KMS-11 (cell line): ENCODE data around the gene SLC13A3.

Experiments
- H2AFZ ChIP-seq: fragments of 200-600 bp; sonication (generic); 2 replicates; pipeline ENCODE4 v1.6.1; 2016; ENCODE audit warnings: antibody characterized with exemption, mixed run types, low read depth
- H3K27ac ChIP-seq: fragments of 200-600 bp; sonication (generic); 2 replicates; pipeline ENCODE4 v1.6.1; 2016; ENCODE audit warnings: mild to moderate bottlenecking, mixed run types
- H3K27me3 ChIP-seq: fragments of 200-600 bp; sonication (generic); 2 replicates; pipeline ENCODE4 v1.6.1; 2017; ENCODE audit warnings: mild to moderate bottlenecking, low read depth, mixed run types, moderate library complexity; ENCODE audit not compliant: insufficient read depth
- H3K36me3 ChIP-seq: fragments of 200-600 bp; sonication (generic); 2 replicates; pipeline ENCODE4 v1.6.1; 2017; ENCODE audit warnings: mild to moderate bottlenecking, mixed run types; ENCODE audit not compliant: insufficient read depth
- H3K4me1 ChIP-seq: fragments of 200-600 bp; sonication (generic); 2 replicates; pipeline ENCODE4 v1.6.1; 2016; ENCODE audit warnings: mild to moderate bottlenecking, low read depth, mixed run types; ENCODE audit not compliant: poor library complexity, severe bottlenecking
- H3K4me2 ChIP-seq: fragments of 200-600 bp; sonication (generic); 2 replicates; pipeline ENCODE4 v1.7.0; 2016; ENCODE audit warnings: mild to moderate bottlenecking, mixed run types
- H3K4me3 ChIP-seq: fragments of 200-600 bp; sonication (generic); IDR thresholded peaks from 2 replicates; pipeline ENCODE4 v1.6.1; 2017; ENCODE audit warnings: low read depth, low read length, mixed read lengths; ENCODE audit not compliant: insufficient read depth
- H3K79me2 ChIP-seq: fragments of 200-600 bp; sonication (generic); 2 replicates; pipeline ENCODE4 v1.6.1; 2016; ENCODE audit warnings: low read depth, mixed run types; ENCODE audit not compliant: insufficient read depth
- H3K9ac ChIP-seq: fragments of 200-600 bp; sonication (generic); 2 replicates; pipeline ENCODE4 v1.6.1; 2016; ENCODE audit warnings: mild to moderate bottlenecking, mixed run types
- H4K20me1 ChIP-seq: fragments of 200-600 bp; sonication (generic); 2 replicates; pipeline ENCODE4 v1.6.1; 2016; ENCODE audit warnings: mild to moderate bottlenecking, mixed run types; ENCODE audit not compliant: insufficient read depth
- TF ChIP-seq, protein P1 (sequence below): fragments of 200-600 bp; sonication (generic); conservative IDR thresholded peaks from 2 replicates; pipeline ENCODE4 v1.6.1; 2017; ENCODE audit warnings: low read depth, mild to moderate bottlenecking, antibody characterized with exemption, low read length, moderate library complexity, mixed read lengths

SLC13A3 gene

DNA sequence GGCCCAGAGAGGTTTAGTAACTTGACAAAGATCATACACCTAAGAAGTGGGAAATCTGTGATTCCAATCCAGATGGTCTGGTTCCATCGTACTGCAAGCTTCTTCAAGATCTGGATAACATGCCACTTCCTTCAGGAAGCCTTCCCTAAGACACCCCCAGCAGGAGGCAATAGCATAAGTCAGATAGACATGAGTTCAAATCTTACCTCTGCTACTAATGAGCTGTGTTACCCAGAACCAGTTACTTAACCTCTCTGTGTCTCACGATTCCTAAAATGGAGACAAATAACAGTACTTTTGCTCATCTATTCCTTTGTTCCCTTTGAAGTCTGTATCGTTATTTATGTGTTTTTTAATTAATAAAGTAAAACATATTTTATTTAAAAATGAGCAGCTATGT, 78.5 kb downstream of the SLC13A3 start:
- Histone ChIP-seq H3K4me3 (no peak overlapping the region), H3K79me2 (no peaks in the 10 kb centered on the region), H3K4me2 (no peak overlapping the region), H3K36me3 (no peaks in the 10 kb centered on the region), H3K27ac (no peak overlapping the region), H4K20me1 (no peaks in the 10 kb centered on the region), H3K27me3 (no peaks in the 10 kb centered on the region), H3K9ac (no peak overlapping the region), H3K4me1 (no peaks in the 10 kb centered on the region), H2AFZ (no peak overlapping the region)
- TF ChIP-seq, protein P1, sequence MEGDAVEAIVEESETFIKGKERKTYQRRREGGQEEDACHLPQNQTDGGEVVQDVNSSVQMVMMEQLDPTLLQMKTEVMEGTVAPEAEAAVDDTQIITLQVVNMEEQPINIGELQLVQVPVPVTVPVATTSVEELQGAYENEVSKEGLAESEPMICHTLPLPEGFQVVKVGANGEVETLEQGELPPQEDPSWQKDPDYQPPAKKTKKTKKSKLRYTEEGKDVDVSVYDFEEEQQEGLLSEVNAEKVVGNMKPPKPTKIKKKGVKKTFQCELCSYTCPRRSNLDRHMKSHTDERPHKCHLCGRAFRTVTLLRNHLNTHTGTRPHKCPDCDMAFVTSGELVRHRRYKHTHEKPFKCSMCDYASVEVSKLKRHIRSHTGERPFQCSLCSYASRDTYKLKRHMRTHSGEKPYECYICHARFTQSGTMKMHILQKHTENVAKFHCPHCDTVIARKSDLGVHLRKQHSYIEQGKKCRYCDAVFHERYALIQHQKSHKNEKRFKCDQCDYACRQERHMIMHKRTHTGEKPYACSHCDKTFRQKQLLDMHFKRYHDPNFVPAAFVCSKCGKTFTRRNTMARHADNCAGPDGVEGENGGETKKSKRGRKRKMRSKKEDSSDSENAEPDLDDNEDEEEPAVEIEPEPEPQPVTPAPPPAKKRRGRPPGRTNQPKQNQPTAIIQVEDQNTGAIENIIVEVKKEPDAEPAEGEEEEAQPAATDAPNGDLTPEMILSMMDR = no peak

DNA sequence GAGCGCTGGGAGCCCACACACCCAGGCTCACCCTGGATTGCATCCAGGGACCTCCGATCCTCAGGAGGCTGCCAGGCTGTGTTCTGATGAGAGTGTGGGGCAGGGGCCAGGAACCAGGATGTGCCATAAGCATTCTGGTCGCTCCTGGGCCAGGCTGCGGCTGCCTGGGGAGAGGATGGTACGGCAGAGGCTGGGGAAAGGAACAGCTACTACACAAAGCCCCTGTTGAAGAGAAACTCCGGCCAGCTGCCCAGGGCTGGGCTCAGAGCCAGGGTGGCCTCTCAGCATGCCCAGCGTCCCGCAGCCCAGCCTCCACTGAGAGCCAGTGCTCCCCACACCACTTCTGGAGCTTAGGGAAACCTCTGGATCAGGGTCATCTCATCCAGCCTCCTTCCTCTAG, 79.1 kb downstream of the SLC13A3 start:
- H3K27me3 ChIP-seq = no peaks in the 10 kb centered on the region
- no peaks in the 10 kb centered on the region for H3K36me3 ChIP-seq
- no peak overlapping the region for H3K27ac ChIP-seq
- H2AFZ ChIP-seq = no peak overlapping the region
- no peak overlapping the region for H3K4me2 ChIP-seq
- TF ChIP-seq, protein P1 = no peak
- no peaks in the 10 kb centered on the region for H3K4me1 ChIP-seq
- no peak overlapping the region for H3K9ac ChIP-seq
- no peaks in the 10 kb centered on the region for H3K79me2 ChIP-seq
- H4K20me1 ChIP-seq = no peaks in the 10 kb centered on the region
- no peak overlapping the region for H3K4me3 ChIP-seq

DNA sequence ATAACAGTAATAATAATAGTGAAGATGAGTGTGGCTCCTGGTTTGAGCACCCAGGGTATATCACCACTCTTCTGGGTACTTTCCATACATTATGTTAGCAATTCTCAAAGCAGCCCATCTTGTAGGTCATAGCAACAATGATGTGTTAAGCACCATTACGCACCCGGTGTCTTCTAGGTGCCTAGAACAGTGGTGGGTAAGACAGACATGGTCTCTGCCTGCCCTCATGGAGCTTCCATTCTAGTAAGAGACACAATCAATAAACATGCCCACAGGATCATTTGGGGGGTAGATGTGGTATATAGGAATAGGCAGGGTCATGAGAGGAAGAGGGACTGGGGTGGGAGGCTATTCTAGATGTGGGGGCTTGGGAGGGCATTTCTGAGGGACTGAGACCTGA, 79.8 kb downstream of the SLC13A3 start:
- Histone ChIP-seq H3K9ac (no peak overlapping the region), H3K79me2 (no peaks in the 10 kb centered on the region), H2AFZ (no peak overlapping the region), H3K4me1 (no peaks in the 10 kb centered on the region), H3K4me2 (no peak overlapping the region), H3K36me3 (no peaks in the 10 kb centered on the region), H4K20me1 (no peaks in the 10 kb centered on the region), H3K27me3 (no peaks in the 10 kb centered on the region), H3K4me3 (no peak overlapping the region), H3K27ac (no peak overlapping the region)
- TF ChIP-seq, protein P1 = no peak

DNA sequence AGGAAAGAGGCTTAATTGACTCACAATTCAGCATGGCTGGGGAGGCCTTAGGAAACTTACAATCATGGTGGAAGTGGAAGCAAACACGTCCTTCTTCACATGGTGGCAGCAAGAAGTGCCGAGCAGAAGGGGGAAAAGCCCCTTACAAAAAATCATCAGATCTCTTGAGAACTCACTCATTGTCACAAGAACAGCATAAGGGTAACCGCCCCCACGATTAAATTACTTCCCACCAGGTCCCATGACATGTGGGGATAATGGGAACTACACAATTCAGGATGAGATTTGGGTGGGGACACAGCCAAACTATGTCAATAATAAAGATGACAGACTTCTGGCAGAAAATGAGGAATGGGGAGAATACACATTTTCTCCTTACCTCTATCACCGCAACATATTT, 80.3 kb downstream of the SLC13A3 start:
- H3K79me2 ChIP-seq = no peaks in the 10 kb centered on the region
- H3K9ac ChIP-seq = no peak overlapping the region
- no peak overlapping the region for H2AFZ ChIP-seq
- TF ChIP-seq, protein P1 = no peak
- no peaks in the 10 kb centered on the region for H3K27me3 ChIP-seq
- H3K4me1 ChIP-seq = no peaks in the 10 kb centered on the region
- H3K27ac ChIP-seq = no peak overlapping the region
- H3K36me3 ChIP-seq = no peaks in the 10 kb centered on the region
- H3K4me3 ChIP-seq = no peak overlapping the region
- no peaks in the 10 kb centered on the region for H4K20me1 ChIP-seq
- no peak overlapping the region for H3K4me2 ChIP-seq
